Subcutaneous abdominal adipose tissue (tissue), 5 donors: ENCODE results near the gene RNU2-1.
"Not testable (repeated sequence)": the region's sequence is repeated elsewhere in the genome, so short reads cannot be mapped to it uniquely, and the experiment has no call there.

Experiments
- H3K27ac ChIP-seq: one replicate; pipeline ENCODE4 v1.7.0; 2013; ENCODE audit warnings: low read depth, mild to moderate bottlenecking, inconsistent platforms, low read length, moderate library complexity
- H3K27me3 ChIP-seq, 5 donors: one replicate each; pipeline ENCODE4 v1.7.0; 2013; ENCODE audit warnings: low read length in 5 of 5, inconsistent platforms in 1 of 5; ENCODE audit not compliant: control insufficient read depth in 5 of 5, insufficient read depth in 4 of 5
- H3K36me3 ChIP-seq, 5 donors: one replicate each; pipeline ENCODE4 v1.7.0; 2013; ENCODE audit warnings: low read length in 5 of 5; ENCODE audit not compliant: control insufficient read depth in 5 of 5, insufficient read depth in 5 of 5
- H3K4me1 ChIP-seq, 5 donors: one replicate each; pipeline ENCODE4 v1.7.0; 2013; ENCODE audit warnings: low read length in 5 of 5, mild to moderate bottlenecking in 3 of 5, moderate library complexity in 1 of 5; ENCODE audit not compliant: control insufficient read depth in 5 of 5, insufficient read depth in 5 of 5
- H3K4me3 ChIP-seq, 5 donors: one replicate each; pipeline ENCODE4 v1.7.0; 2013; ENCODE audit warnings: low read length in 5 of 5, low read depth in 1 of 5
- H3K9ac ChIP-seq, 5 donors: one replicate each; pipeline ENCODE4 v1.7.0; 2013; ENCODE audit warnings: low read length in 5 of 5, mild to moderate bottlenecking in 4 of 5, moderate library complexity in 3 of 5
- H3K9me3 ChIP-seq, 5 donors: one replicate each; pipeline ENCODE4 v1.7.0; 2013; ENCODE audit warnings: low read length in 5 of 5; ENCODE audit not compliant: control insufficient read depth in 5 of 5
- donor health status: healthy.
- donor health status: healthy.
- donor health status: healthy.
- donor health status: healthy.
- donor health status: healthy.

Gene RNU2-1

DNA sequence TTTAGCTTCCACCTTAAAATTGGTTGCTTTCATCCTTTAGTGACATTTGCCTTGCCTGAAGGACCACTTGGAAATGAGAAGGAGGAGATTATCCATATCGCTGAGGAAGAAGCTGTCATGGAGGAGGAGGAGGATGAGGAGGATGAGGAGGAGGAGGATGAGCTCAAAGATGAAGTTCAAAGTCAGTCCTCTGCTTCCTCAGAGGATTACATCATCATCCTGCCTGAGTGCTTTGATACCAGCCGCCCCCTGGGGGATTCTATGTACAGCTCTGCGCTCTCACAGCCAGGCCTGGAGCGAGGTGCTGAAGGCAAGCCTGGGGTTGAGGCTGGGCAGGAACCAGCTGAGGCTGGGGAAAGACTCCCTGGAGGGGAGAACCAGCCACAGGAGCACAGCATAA lies 33.6 kb downstream of the RNU2-1 start:
- Histone ChIP-seq H3K9ac (no peak overlapping the region), H3K27me3 (no peaks in the 10 kb centered on the region), H3K27ac (no peak overlapping the region), H3K4me1 (no peaks in the 10 kb centered on the region), H3K9me3 (no peaks in the 10 kb centered on the region), H3K4me3 (no peak overlapping the region), H3K36me3 (peaks cover 31 to 100% (median 81%) of the 10 kb centered on the region in 5 donors)

DNA sequence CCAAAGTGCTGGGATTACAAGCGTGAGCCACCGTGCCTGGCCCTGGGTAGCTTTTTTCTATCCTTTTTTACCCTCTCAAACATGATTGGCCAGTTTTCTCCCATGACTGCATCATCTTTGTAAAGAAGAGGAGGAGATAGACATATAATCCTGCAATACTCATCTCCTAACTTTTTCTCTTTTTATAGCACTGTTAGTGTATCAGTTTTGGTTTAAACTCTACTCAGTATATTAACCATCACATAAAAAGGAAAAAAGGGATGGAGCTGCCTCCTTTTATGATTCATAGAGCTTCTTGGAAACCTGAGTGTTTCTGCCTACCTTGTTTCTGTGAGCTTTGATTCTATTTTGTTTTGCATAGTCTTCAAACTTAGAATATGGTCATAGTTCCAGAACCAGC lies 34.1 kb downstream of the RNU2-1 start:
- peaks cover 36 to 100% (median 82%) of the 10 kb centered on the region in 5 donors for H3K36me3 ChIP-seq
- H3K27ac ChIP-seq, result no peak overlapping the region
- H3K27me3 ChIP-seq, result no peaks in the 10 kb centered on the region
- H3K4me1 ChIP-seq, result no peaks in the 10 kb centered on the region
- H3K4me3 ChIP-seq, result no peak overlapping the region
- H3K9ac ChIP-seq, result no peak overlapping the region
- H3K9me3 ChIP-seq, result no peaks in the 10 kb centered on the region

- Histone ChIP-seq H3K27ac (no peak overlapping the region), H3K9me3 (no peaks in the 10 kb centered on the region), H3K4me3 (no peak overlapping the region), H3K27me3 (no peaks in the 10 kb centered on the region), H3K9ac (no peak overlapping the region), H3K36me3 (peaks cover 57 to 97% (median 86%) of the 10 kb centered on the region in 5 donors), H3K4me1 (no peaks in the 10 kb centered on the region)
These were observed 40.5 kb downstream of the RNU2-1 start for GRCh38 chr17:43193251-43193650.

- not testable (repeated sequence) for H3K4me1 ChIP-seq, H3K9me3 ChIP-seq, H3K4me3 ChIP-seq, H3K27me3 ChIP-seq, H3K9ac ChIP-seq, H3K27ac ChIP-seq
- H3K36me3 ChIP-seq, result peaks cover 27 to 74% (median 56%) of the 10 kb centered on the region in 5 donors
These were observed 47.1 kb downstream of the RNU2-1 start for GRCh38 chr17:43186656-43187055.

- H3K9ac ChIP-seq, result no peak overlapping the region
- no peak overlapping the region for H3K27ac ChIP-seq
- no peaks in the 10 kb centered on the region for H3K27me3 ChIP-seq
- no peaks in the 10 kb centered on the region for H3K9me3 ChIP-seq
- no peak overlapping the region for H3K4me3 ChIP-seq
- H3K4me1 ChIP-seq, result no peaks in the 10 kb centered on the region
- peaks cover 20 to 70% (median 49%) of the 10 kb centered on the region in 5 donors for H3K36me3 ChIP-seq
These were observed 49.9 kb downstream of the RNU2-1 start for GRCh38 chr17:43183921-43184320.
